OCI-LY1 (cell line): ENCODE data around the gene KLHL2.

Experiments used
- CTCF ChIP-seq: fragments of 200-600 bp; sonication (generic), shearing (Covaris generic); IDR thresholded peaks from 2 replicates; pipeline ENCODE4 v1.5.1; 2017; ENCODE audit warnings: mild to moderate bottlenecking, antibody characterized with exemption, low read length, moderate library complexity, mixed read lengths
- EZH2 ChIP-seq: fragments of 200-600 bp; sonication (generic), shearing (Covaris generic); IDR thresholded peaks from 2 replicates; pipeline ENCODE4 v1.8.0; 2017; ENCODE audit warnings: borderline replicate concordance, mixed run types, mild to moderate bottlenecking, antibody characterized with exemption, low read length, moderate library complexity, mixed read lengths

DNA sequence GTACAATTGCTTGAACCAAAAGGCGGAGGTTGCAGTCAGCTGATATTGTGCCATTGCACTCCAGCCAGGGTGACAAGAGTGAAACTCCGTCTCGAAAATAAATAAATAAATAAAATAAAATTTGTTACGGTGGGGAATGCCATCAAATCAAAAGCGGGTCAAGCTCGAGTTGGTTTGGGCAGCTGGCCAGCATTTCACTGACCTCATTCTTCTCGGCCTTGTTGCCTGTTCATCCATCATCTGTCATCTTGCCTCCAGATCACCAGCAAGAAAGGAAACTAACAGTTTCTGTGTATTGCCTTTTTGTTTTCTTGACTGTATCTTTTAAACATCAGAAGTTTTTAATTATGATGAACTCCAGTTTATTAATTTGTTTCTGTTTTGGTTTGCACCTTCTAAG lies 31.5 kb upstream of the KLHL2 start:
- TF ChIP-seq CTCF (no peak), EZH2 (no peak)
